Measurements from ENCODE around the gene RABGEF1. TPM values are rescaled to one million over a fixed set of nuclear protein-coding genes. Genes with fewer than 3 reads are reported as not detected.
"Not testable (repeated sequence)": the region's sequence is repeated elsewhere in the genome, so short reads cannot be mapped to it uniquely, and the experiment has no call there.

The RABGEF1 gene
- total RNA-seq, 4 donors from 2014 or later: 13.1 to 38.3 (median 25.4) TPM

GRCh38 chr7:66766041-66766440 lies 25.5 kb downstream of the RABGEF1 start:
- Histone ChIP-seq H3K9me3 (no peaks in the 10 kb centered on the region), H3K27me3 (no peaks in the 10 kb centered on the region), H3K36me3 (no peaks in the 10 kb centered on the region), H3K4me1 (no peaks in the 10 kb centered on the region), H3K4me3 (no peak overlapping the region), H3K27ac (no peak overlapping the region)
- no peak for DNase-seq
- intact Hi-C loops (cut with DNase I; ENCODE audit: low total_unique reads): no loop called here
- TF ChIP-seq POLR2A (IDR thresholded peaks at IDR 0.05): no peak
- no peak for TF ChIP-seq CTCF (IDR thresholded peaks at IDR 0.05)

- H3K9me3 ChIP-seq; H3K4me3 ChIP-seq; intact Hi-C loops (cut with DNase I; ENCODE audit: low total_unique reads); H3K27ac ChIP-seq; H3K4me1 ChIP-seq; H3K27me3 ChIP-seq; H3K36me3 ChIP-seq; DNase-seq: not testable (repeated sequence)
Measured at GRCh38 chr7:66767486-66767885, 27.0 kb downstream of the RABGEF1 start.

DNA sequence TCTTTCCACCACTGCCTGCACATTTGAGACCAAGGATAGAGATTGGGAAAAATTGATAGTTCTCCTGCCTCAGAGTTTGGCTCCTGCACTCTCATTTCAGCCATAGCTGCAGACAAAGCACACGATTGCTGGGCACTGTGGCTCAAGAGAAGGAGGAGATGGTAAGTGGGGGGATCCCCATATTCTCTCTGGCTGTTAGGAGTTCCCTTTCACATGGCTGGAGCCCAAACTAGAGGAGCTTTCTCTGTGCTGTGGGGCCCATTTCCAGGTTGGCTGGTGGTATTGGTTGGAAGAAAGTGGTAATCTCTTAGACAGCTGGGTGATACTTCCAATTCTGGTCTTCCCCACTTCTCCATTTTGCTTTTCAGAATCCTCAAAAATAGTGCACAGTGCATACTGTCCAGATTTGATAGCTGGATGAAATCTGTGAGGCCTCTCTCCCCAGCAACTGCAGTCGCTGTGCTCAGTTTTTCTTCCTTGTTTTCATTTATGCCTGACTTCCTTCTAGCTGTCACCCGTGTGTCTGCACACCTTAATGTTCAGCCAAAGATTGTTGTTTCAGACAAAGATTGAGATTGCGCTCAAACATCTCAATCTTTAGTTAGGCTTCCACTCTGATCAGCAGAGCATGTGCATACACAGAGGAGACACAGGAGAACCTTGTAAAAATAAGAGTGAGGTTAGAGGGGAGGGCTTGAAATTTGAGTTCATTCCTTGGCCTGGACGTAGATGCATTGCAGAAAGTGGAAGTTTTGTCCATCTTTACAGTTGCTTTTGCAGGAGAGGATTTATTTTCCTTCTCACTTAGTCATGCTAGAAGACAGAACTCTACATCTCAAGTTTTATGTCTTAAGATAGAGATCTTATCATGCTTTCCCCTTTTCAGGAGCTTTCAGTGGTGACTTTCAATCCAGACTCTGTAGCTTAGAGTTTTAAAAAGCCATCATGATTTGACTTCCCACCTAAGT lies 28.6 kb downstream of the RABGEF1 start:
- DNase-seq: no peak
- TF ChIP-seq CTCF (IDR thresholded peaks at IDR 0.05) (no peak), POLR2A (IDR thresholded peaks at IDR 0.05) (no peak)
- no peaks in the 10 kb centered on the region for H3K27me3 ChIP-seq
- H3K36me3 ChIP-seq: no peaks in the 10 kb centered on the region
- no peaks in the 10 kb centered on the region for H3K9me3 ChIP-seq
- no peaks in the 10 kb centered on the region for H3K4me1 ChIP-seq
- intact Hi-C loops (cut with DNase I; ENCODE audit: low total_unique reads): no loop called here
- no peak overlapping the region for H3K4me3 ChIP-seq
- H3K27ac ChIP-seq: no peak overlapping the region

DNA sequence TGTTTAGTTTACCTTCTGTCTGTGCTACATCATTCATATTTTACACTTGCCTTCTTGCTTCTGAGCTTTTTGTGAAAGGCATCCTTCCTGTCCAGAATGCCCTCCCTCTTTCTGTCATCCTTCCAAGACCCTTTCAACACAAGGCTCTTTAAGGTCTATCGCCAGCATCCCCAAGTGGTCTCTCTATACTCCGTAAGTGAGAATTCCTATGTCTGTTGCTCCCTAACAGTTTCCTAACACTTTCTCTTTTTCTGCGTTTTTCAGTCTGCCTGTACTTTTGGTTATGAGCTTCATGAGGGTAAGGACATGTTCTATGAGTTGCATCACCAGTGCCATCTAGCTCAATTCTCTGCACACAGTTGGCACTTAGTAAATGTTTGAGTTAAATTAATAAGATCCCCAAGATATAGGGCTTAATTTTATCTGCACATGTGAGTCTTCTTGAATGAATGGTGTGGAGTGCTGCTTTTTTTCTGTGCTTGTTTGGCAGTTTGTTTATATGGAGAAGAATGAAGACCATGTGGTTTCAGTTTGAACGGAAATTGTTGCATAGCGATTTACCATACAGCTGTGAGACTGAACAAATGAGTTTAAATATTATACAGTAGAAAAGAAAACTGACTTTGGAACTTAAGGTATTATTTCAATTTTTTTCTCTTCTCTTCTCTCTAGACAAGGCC lies 29.4 kb downstream of the RABGEF1 start:
- DNase-seq: no peak
- no peaks in the 10 kb centered on the region for H3K36me3 ChIP-seq
- intact Hi-C loops (cut with DNase I; ENCODE audit: low total_unique reads): no loop called here
- H3K4me3 ChIP-seq: no peak overlapping the region
- TF ChIP-seq CTCF (IDR thresholded peaks at IDR 0.05) (no peak), POLR2A (IDR thresholded peaks at IDR 0.05) (no peak)
- no peaks in the 10 kb centered on the region for H3K9me3 ChIP-seq
- H3K4me1 ChIP-seq: no peaks in the 10 kb centered on the region
- H3K27me3 ChIP-seq: no peaks in the 10 kb centered on the region
- H3K27ac ChIP-seq: no peak overlapping the region

GRCh38 chr7:66771795-66772194 lies 31.3 kb downstream of the RABGEF1 start:
- TF ChIP-seq POLR2A (IDR thresholded peaks at IDR 0.05) (no peak), CTCF (IDR thresholded peaks at IDR 0.05) (no peak)

GRCh38 chr7:66773744-66774143 lies 33.2 kb downstream of the RABGEF1 start:
- H3K36me3 ChIP-seq; DNase-seq; intact Hi-C loops (cut with DNase I; ENCODE audit: low total_unique reads); H3K4me3 ChIP-seq; H3K27ac ChIP-seq; H3K9me3 ChIP-seq; H3K4me1 ChIP-seq; H3K27me3 ChIP-seq: not testable (repeated sequence)

More at GRCh38 chr7:66771795-66772194, 31.3 kb downstream of the RABGEF1 start:
- Histone ChIP-seq H3K27ac (no peak overlapping the region), H3K9me3 (no peaks in the 10 kb centered on the region), H3K4me1 (no peaks in the 10 kb centered on the region), H3K4me3 (no peak overlapping the region), H3K36me3 (no peaks in the 10 kb centered on the region), H3K27me3 (no peaks in the 10 kb centered on the region)
- no peak for DNase-seq
- intact Hi-C loops (cut with DNase I; ENCODE audit: low total_unique reads): no loop called here

- H3K4me1 ChIP-seq; H3K9me3 ChIP-seq; DNase-seq; H3K27ac ChIP-seq; H3K36me3 ChIP-seq; intact Hi-C loops (cut with DNase I; ENCODE audit: low total_unique reads); H3K4me3 ChIP-seq; H3K27me3 ChIP-seq: not testable (repeated sequence)
Measured at GRCh38 chr7:66776383-66776782, 35.9 kb downstream of the RABGEF1 start.

Measured in uterus (tissue), 4 donors.